ENCODE measurements around the gene SLC27A2.
A peak's percentile ranks its signal among the peaks of the same experiment; 100 is the strongest.

The SLC27A2 gene

DNA sequence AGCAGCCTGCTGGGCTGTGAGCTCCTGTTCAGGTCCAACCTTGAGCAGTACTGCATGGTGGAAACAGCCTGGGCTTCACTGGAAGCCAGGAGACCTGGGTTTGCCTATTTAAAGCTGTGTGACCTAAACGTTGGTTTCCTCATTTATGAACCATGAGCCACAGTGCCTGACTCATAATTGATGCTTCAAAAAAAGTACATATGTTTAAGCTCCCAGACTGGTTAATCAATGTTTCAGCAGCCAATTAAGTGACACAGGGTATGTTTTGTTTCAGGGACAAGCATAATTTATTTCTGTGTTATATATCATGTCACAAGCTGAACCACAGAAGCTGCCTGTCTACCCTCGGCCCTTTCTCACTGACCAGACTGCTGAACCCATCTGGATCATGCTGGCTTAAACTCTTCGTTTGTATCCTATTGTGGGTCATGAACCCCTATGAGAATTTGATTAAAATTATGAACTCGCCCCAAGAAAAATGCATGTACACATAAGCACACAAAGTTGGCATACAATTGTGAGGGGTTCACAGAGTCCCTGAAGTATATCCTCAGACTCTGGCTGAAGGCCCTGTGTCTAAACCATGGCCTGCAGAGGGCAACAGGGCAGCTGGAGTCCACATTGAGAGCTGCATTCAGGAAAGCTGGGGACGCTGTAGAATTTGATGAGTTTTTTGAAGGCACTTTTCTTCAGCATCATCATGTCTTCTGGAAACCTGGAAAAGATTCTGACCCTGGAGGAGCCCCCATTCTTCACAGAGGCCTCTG lies 59.9 kb downstream of the SLC27A2 start:
- no peak for DNase-seq (ENCODE audit: low spot score)

DNA sequence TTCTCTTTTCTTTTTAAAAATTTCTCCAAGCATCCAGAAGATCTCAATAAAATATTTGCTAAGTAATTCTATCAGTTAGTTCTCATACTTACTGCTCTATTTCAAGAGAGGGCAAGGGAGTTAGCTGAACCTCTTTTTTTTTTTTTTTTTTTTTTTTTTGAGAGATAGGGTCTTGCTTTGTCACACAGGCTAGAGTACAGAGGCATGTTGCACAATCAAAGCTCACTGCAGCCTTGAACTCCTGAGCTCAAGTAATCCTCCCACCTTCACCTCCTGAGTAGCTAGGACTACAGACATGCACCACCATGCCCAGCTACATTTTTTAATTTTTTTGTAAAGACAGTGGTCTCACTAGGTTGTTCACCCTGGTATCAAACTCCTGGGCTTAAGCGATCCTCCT lies 62.2 kb downstream of the SLC27A2 start:
- no peak for DNase-seq (ENCODE audit: low spot score)

DNA sequence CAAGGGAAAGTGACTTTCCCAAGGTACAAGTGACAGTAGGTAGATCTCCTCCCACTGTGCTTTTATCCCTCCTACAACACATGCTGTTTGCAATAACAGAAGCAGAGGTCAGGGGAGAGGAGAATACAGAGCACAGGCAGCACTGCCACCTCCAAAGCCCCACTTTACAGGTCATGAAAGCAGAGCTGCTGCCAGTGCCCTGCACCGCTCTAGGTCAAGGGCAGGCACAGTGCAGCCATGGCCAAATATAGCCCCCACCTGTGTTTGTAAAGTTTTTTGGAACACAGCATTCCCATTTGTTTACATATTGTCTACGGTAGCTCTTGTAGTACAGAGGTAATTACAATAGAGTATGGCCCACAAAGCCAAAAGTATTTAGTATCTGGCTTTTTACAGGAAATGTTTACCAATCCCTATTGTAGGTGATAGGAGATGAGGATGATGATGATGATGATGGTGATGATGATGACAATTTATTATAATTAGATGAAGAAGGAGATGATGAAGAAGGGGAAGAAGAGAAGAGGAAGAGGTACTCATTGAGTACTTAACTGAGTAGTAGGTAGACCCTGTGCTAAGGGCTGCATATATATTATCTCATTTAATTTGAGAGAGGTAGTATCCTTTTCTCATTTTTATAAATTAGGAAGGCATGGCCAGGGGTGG lies 63.1 kb downstream of the SLC27A2 start:
- no peak for DNase-seq (ENCODE audit: low spot score)

DNA sequence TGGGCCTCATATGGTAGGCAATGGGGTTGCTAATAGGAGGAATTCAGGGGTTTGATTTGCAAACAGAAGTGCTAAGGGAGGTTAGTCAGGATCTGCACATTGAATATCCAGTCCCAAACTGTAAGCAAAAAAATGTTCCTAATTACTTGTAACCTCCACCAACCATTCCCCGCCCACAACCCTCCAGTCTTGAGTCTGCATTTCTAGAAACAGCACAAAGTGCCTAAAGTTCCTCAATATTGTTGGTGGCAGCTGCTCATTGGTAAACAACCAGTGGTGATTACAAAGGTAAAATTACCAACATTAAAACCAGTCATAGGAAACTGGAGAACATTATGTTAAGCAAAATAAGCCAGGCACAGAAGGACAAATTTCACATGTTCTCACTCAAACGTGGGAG lies 64.6 kb downstream of the SLC27A2 start:
- no peak for DNase-seq (ENCODE audit: low spot score)

DNA sequence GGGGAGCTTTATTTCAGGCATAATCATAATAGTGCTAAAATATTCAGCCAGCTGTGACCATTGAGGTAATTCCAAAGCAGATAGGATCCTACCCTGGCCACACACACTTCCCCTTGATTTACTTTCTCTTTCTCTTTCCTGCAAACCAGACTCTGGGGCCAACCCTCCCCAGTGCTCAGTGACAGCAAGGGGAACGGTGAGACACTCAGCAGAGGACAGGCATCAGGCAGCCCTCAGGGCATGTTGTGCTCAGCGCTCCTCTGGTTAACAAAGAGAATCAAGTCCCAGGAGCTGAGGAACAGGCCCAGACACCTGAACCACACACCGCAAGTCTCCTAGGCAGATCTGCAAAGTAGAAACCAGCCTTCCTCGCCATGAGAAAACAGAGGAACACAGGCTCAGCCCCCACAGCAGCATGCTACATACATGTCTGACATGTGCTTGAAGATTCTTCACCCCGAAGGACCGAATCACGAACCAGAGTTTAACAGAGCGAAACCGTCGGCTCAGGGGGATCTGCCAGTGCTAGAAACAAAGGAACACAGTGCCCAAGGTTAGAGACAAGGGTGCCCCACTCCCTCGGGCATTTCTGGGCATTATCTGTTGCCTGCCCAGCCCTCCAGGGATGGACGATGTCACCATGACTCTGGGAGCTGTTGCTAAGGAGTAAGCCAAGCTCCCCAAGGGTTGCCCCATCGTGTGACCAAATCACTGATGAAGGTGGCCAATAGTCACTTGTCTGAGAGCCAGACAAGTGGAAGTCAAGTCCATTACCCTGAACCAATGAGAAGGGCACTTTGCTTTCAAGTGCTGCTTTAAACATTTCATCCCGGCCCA lies 66.0 kb downstream of the SLC27A2 start:
- DNase-seq (ENCODE audit: low spot score) = peak; percentile 69

DNA sequence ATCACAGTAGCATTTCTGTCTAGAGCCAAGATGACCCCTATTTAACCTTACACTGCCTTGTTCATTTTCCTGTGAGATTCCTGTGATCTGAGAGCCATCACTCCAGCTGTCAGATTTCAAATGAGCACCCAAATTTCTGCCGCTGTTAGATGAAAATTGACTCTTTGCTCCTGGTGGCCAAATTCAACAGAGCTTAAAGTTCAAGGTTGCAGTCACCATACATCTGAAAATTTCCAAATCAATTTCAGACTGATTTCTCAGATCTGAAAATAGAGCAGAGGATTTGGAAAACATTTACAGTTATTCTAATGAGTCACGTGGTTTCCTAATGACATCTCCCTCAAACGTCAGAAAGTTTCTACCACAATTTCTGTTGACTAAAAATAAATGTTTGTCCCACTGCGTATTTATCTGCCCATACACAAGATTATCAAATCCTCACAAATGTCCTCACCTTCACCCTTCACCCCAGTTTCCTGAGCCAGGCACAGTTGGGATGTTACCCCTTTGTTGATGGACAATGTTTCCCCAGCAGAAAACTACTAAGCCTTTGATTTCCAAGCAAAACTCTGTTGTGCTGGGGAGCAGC lies 67.1 kb downstream of the SLC27A2 start:
- DNase-seq (ENCODE audit: low spot score) = no peak

DNA sequence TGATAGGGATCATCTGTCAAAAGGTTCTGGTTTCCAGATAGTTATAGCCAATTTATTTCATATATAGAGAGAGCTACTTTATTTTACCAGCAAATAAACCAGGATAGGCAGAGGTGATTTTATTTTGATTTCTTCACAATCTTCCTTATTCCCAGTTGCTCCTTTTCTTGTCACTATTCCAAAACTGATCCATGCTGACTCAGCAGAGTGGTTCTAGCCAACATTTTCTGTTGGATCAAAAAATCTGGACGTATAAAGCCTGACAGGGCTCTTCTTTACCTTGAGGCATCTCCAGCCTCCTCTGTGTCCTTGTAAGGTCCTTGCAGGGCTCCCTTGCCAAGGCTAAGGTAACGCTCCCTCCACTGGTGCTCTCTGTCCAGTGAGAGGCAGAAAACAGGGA lies 67.7 kb downstream of the SLC27A2 start:
- DNase-seq (ENCODE audit: low spot score) = no peak

DNA sequence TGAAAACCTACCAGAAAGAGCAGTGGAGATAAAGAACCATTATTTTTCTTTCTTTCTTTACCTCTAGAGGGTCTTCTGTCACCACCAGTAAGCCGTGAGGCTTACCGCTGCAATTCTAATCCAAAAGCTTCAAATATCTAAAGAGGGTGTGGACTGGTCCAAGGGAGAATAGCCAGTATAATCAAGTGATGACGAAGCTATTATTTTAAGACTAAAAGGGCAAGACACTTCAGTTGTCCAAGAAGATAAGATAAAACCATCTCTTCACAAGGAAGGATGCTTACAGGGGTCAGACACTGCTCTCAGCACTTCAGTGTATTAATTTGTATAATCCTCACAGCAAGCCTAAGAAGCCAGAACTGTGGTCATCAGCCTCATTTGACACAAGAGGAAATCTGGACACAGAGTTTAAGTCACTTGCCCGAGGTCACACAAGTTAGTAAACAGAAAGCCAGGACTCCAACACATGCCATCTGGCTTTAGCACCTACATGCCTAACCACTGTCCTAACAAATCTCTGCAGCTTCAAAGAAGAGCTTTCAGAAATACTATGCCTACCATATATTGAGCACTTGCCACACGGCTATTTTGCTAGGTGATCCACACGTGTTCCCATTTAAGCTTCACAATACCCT lies 68.9 kb downstream of the SLC27A2 start:
- no peak for DNase-seq (ENCODE audit: low spot score)

DNA sequence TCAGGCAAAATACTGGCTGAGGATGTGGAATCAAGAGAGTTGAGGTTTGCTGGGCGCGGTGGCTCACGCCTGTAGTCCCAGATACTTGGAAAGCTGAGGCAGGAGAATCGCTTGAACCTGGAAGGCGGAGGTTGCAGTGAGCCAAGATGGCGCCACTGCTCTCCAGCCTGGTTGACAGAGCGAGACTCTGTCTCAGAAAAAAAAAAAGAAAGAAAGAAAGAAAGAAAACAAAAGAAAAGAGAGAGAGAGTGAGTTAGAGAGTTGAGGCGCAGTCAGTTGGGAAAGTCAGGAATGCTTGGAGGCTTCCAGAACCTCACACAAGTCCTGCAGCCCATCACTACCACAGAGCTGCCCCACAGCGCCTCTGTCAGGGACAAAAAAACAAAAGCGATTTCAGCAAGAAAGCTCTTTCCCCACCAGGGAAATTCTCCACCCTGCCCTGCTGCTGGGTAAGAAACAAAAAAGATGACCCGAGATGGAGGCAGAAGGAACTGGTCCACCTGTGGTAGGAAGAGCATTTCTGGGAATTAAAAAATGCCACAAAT lies 69.7 kb downstream of the SLC27A2 start:
- DNase-seq (ENCODE audit: low spot score) = no peak

DNA sequence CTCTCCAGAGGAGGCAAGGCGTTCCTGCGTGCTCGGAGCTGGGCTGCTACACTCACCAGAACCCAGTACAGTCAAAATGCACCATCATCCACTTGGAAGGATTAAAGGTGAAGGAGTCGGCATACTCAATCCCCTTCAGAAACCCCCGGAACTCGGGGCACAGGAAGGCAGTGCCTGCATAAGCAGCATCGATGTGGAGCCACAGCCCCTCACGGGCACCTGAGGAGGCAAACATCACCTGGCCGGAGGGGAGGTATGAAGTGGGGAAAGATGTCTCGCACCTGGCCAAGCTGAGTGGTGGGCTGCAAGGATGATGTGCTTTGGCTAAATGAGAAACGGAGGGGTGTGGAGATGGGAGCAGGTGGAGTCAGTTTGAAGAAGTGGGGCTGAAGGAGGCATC lies 70.6 kb downstream of the SLC27A2 start:
- DNase-seq (ENCODE audit: low spot score) = no peak

DNA sequence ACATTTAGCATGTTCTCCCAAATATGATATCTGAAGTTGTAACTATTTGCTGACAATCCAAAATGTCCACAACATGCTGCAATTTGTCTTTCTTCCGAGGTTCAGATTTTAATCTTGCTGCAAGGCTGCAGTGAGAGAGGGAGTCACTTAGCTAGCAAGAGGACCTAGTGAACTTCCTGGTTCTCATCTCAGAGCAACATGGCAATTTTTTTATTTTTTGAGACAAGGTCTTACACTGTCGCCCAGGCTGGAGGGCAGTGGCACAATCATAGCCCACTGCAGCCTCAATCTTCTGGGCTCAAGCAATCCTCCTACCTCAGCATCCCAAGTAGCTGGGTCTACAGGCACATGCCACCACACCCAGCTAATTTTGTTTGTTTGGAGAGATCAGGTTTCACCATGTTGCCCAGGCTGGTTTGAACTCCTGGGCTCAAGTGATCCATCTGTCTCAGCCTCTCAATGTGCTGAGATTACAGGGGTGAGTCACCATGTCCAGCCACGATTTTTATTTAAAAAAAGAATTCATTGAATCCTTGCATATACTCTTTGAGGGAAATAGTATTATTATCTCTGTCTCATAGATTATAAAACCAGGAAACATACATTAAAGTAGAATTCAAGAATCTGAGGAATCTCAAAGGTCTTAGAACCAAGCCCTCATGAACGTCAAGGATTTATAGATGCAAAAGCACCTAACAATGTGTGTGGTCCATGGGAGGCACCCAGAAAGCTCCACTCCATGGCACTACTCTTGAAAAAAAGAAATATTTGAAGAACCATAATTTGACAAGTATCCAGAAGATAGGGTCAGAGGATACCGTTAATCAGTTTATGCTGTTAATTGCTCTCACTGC lies 74.4 kb downstream of the SLC27A2 start:
- DNase-seq (ENCODE audit: low spot score) = no peak

DNA sequence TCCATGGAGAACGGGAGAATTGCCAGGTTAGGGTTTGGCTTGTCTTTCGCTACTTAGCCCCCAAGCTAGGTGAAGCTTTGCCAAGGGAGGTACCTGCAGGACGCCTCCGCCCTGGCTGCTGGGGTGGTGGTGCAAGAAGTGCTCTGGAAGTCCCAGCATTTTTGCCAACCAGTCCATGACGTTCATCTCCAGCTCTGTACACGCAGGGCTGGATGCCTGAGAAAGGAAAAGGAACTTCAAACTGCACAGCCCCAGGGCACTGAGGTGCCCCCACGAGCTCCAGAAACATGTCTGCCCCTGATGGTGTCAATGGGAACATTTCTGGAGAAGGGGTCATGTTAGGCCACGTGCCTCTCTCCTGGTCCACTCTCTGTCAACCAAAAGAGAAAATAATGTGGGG lies 75.3 kb downstream of the SLC27A2 start:
- no peak for DNase-seq (ENCODE audit: low spot score)

DNA sequence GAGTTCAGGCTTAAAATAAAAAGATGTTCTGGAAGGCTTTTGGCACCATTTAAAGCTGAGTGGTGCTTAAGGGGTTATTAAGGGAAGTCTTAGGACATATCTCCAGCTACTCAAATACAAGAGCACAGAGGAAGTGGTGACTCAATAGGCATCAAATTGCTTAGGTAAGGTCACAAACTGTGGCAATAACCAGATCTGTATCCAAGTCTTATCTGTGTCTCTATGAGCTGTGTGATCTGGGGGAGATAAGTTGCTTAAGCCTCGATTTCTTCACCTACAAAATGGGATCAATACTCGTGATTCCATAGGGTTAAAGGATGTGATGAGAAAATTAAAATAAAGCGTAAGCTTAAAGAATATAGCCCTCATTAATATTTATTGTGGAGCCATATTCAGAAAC lies 75.9 kb downstream of the SLC27A2 start:
- no peak for DNase-seq (ENCODE audit: low spot score)

DNA sequence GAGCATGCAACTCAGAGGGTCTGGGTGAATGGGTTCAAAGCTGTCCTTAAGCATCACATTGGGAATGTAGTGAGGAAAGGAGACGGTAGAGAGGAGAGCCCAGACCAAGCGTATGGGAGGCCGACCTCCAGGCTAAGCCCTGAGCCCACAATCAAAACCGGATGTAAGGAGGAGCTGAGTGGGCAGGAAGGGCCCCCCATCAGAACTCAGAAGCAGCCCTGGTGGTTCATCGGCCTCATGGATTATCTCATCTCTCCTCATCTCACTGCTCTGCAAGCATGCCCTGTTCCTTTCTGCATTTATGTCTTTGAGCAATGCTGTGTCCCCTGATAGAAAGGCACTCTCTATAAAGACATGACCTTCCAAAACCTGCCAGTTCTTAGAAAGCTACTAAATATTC lies 77.3 kb downstream of the SLC27A2 start:
- DNase-seq (ENCODE audit: low spot score) = no peak

DNA sequence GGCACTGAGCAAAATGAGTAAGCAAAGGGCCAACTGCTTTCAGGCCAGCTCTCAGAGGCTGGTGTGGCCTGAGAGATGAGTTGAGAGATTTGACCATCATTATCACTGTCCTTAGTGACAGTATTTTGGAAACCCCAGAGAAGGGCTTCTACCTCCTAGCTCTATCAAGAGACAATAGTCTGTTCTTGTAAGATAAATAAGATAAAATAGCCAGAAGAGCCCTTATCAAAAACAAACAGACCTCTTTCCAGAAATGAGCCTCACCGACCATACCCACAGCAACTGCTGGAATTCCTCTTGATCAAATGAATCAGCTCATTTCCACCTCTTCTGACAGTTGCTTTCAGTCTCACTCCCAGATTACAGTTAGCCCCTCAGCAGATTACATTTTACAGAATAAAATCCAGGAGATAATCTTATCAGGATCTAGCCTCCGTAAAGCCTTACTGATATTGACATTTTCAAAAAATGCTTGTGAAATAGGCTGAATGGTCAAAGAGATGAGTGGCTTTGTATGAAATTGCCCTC lies 79.0 kb downstream of the SLC27A2 start:
- no peak for DNase-seq (ENCODE audit: low spot score)

DNA sequence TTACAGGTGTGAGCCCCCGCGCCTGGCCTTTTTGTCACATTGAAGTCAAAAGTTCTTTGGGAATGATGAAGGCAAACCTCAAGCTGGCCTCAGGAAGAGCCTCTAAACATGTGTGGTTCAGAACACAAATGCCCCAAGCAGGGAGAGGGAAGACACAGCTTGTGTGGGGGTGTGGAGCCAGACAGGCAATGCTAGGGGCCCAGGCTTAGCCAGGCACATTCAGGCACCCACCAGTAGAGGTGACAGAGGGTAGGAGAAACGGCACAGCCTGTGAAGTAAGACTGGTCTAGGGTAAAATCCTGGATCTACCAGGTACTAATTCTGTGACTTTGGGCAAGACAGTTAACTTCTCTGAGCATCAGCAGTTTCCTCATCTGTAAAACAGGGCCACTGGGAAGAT lies 80.0 kb downstream of the SLC27A2 start:
- DNase-seq (ENCODE audit: low spot score) = no peak

DNA sequence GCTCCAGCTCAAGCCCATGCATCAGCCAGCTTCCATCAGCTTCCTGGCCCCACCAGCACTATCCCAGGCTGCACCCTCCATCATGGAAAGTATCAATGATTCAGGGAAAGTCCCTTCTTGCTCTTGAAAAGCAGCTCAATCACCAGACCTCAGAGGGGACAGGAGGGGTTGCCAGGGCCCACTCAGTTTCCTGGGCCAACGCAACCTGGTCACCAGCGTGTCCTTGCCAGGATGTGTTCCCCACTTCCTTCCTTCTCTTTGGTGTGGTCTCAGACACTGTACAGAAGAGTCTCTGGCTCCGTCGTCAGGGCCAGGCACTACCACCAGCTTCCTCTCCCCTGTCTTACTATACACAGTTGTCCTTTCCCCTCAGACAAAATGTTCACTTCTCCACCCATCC lies 80.5 kb downstream of the SLC27A2 start:
- peak; percentile 10 for DNase-seq (ENCODE audit: low spot score)

DNA sequence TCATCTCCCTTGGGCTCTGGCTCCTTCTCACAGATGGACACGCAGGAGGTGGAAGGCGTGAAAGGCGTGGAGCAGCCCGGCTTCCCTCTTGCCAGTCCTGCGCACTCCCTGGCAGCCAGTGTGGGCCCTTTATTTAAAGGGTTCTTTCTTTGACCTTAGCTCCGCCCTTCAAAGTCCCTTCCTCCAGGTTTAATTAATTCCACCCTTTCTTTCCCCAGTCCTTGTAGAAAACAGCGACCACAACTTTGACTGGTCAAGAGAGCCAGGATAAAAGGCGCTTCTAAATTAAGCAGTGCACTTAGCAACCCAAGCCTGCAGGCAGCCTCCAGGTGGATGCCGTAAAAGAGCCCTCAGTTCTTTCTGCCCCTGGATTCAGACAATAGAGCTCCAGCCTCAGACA lies 83.6 kb downstream of the SLC27A2 start, which contains the start of gene HDC:
Gene HDC, minus strand, starts transcription at position 107 of the 400 bp plus-strand sequence. Its CDS starts 103 bp downstream, at position 4.
- DNase-seq (ENCODE audit: low spot score) = no peak

DNA sequence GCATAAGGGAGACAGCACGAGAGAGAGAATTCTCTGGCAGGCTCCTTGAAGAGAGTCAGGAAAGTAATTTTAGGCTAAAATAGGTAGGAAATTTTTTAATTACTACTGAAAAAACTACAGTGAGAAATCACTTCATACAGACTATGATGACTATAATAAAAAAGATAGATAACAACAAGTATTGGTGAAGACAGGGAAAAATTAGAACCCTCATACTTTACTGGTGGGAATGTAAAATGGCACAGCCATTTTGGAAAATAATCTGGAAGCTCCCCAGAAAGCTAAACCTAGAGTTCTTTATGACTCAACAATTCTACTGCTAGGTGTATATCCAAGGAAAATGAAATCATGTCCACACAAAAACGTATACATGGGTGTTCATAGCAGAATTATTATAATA lies 85.6 kb downstream of the SLC27A2 start:
- no peak for DNase-seq (ENCODE audit: low spot score)

DNA sequence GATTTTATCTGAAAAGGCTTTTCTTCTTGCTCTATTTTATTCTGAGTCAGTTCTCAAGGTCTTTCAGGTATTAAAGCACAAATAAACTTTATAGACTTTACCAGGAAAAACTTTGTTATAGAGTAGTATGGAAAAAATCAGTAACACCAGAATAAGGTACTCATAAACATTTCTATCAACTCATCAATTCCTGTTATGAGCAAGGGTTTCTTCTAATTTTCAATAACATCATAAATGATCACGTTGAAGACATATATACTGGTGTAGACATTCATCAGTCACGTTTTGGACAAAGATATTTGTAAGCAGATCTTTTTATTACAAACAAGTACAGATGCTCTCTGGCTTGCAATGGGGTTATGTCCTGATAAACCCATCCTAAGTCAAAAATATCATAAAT lies 93.1 kb downstream of the SLC27A2 start:
- DNase-seq (ENCODE audit: low spot score) = no peak
